GM21619 (cell line): ENCODE data around the gene INTS11.
A peak's percentile ranks its signal among the peaks of the same experiment; 100 is the strongest.

Experiments used
- ATAC-seq: cut with Tn5 transposase; IDR thresholded peaks from one replicate; pipeline ENCODE4 v1.9.1; 2021; ENCODE audit not compliant: unreplicated experiment

Gene INTS11

GRCh38 chr1:1287288-1288110 is 37.0 kb downstream of the INTS11 start:
- ATAC-seq, result no peak

GRCh38 chr1:1286313-1287261 is 37.9 kb downstream of the INTS11 start:
- ATAC-seq, result no peak

DNA sequence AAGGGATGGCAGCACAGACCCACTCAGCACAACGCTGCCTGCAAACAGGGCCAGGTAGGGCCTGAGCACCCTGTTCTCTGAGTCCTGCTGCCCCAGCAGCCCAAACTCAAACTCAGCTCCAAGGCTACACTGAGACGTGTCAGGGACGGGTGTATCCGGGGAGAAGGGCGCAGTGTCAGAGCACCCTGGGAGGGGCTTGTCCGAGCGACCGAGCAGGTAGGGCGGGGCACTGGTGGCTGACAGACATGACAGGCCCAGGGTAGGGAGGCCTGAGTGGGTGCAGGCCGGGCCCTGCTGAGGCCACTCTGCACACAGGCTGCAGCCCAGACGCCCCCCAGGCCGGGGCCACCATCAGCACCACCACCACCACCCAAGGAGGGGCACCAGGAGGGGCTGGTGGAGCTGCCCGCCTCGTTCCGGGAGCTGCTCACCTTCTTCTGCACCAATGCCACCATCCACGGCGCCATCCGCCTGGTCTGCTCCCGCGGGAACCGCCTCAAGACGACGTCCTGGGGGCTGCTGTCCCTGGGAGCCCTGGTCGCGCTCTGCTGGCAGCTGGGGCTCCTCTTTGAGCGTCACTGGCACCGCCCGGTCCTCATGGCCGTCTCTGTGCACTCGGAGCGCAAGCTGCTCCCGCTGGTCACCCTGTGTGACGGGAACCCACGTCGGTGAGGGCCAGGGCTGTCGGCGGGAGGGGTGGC is 38.7 kb downstream of the INTS11 start:
- no peak for ATAC-seq

DNA sequence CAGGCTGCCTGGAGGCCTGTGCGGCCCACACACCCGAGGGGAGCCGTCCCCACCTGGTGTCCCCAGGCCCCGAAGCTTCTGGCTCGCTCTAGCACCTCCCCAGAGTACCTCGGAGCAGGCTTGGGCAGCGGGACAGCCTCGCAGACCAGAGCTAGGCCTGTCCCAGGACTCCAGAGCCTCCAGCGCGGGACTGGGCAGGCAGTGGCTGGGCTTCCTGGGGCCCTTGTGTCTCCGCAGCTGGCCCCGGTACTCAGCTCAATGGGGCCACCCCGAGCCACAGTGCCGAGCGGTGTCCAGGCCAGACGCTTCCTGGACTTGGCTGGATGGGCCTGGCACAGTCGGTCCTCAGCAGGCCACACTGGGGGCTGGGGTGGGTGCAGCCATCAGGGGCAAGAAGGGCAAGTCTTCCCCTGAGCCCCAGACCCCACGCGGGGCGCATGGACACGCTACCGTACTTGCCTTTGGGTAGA is 39.3 kb downstream of the INTS11 start:
- no peak for ATAC-seq

- no peak for ATAC-seq
Observed at GRCh38 chr1:1284221-1285101, 40.0 kb downstream of the INTS11 start.

DNA sequence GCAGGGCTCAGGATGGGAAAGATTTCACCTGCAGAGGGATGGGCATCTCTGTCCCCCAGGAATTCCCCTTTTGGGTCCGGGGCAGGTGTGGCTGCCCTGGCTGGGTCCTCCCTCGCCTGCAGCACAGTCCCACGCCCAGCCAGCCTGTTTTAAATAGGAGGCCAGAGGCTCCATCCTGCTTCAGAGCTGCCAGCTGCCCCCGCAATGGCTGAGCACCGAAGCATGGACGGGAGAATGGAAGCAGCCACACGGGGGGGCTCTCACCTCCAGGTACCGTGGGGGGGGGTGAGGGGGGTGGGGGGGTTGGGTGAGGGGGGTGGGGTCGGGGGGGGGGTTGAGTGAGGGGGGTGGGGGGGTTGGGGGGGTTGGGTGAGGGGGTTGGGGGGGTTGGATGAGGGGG is 40.6 kb downstream of the INTS11 start:
- ATAC-seq, result no peak

- ATAC-seq, result no peak
Observed at GRCh38 chr1:1282998-1283397, 41.5 kb downstream of the INTS11 start.

DNA sequence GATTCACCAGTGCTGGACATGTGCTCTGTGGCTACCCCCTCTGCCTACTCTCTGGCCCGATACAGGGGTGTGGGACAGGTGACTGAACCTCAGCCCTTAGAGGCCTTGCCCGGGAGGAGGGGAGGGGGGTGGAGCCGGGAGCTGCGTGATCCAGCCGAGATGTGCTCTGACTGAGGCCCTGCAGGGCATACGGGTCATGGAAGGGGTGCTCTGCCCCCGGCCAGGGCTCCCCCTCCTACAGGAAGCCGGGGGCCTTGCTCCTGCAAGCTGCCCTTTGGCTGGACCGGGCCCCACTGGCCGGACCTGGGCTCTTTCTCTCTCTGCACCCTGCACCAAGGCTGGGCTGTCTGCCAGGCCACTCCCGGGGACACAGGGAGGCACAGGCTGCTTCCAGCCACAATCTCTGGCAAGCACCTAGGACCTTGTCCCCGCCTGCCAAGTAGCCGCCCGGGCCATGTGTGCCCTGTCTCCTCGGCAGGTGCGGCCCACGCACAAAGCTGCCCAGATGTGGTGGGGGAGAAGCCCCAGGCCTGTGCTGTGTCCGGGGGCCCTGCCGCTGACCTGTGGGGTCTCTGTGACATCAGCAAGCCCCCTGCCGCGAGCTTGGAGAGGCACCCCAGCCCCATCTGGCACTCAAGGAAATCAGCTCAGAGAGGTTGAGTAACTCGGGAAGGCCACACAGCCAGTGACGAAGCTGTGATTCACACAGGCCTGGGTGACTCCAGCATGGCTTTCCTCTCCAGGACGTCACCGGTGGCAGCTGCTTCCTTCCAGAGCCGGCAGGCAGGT is 42.7 kb downstream of the INTS11 start:
- ATAC-seq, result no peak

- no peak for ATAC-seq
Observed at GRCh38 chr1:1280782-1281481, 43.5 kb downstream of the INTS11 start.

DNA sequence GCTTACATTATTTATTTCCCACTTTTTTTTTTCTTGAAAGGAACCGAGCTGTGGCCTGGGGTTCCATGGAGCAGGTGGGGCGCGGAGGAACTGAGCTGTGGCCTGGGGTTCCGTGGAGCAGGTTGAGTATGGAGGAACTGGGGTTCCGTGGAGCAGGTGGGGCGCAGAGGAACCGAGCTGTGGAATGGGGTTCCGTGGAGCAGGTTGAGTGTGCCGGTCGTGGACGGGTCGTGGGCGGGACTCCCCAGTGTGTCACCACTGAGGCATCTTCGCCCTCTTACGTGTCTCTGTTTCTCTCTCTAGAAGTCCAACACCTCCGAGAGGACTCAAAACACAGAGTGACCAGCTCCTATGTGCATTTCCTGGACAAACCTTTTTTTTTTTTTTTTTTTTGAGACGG is 45.4 kb downstream of the INTS11 start:
- ATAC-seq, result no peak

DNA sequence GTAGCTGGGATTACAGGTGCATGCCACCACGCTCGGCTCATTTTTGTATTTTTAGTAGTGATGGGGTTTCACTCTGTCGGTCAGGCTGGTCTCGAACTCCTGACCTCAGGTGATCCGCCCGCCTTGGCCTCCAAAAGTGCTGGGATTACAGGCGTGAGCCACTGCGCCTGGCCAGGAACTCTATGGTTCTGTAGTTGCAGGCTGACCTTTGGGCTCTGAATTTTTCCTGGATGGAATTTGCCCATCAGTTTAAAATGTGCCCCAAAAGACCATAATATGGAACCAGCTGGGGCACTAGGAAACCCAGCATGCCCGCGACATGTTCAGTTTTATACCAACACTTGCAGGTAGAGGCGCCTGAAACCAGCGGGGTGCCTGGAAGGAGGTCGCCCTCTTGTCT is 45.8 kb downstream of the INTS11 start:
- ATAC-seq, result no peak

DNA sequence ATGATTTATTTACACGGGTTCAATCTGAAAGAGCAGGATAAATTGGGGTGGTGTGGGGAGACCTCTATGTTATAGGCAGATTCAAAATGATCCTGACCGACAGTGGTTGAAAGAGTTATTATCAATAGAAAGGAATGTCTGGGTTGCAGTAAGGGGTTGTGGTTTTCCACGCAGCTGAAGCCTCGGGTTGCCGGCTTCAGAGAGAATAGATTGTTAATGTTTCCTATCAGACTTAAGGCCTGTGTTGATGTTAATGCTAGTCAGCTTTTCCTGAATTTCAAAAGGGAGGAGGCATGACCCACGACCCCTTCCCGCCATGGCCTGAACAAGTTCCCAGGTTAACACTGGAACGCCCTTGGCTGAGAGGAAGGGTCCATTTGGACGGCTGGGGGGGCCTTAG is 48.6 kb downstream of the INTS11 start:
- ATAC-seq, result no peak

- ATAC-seq, result no peak
Observed at GRCh38 chr1:1274931-1275431, 49.5 kb downstream of the INTS11 start.

GRCh38 chr1:1274299-1274930 is 50.0 kb downstream of the INTS11 start:
- peak; percentile 19 for ATAC-seq

- ATAC-seq, result peak; percentile 79
Observed at GRCh38 chr1:1273512-1274298, 50.8 kb downstream of the INTS11 start, which contains the start of gene UBE2J2. Gene UBE2J2 (minus strand): TSS chr1:1273854. CDS start chr1:1267992, 5,862 bp downstream.

DNA sequence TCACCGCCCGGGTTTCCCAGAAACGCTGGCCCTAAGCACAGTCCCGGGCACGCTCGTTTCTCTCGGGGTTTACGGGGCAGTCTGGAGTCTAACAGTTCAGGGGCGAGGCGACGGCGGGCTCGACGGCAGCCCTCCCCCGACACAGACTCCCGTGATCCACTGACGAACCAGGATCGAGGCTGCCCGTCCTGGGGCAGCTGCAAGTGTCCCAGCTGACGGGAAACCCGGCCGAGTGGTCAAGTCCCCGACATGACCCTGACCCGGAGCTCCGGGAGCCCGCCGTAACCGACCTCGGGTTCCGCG is 51.3 kb downstream of the INTS11 start:
- ATAC-seq, result peak; percentile 12
